K562 (cell line): ENCODE measurements around the gene ZDHHC14. TPM values are rescaled to one million over a fixed set of nuclear protein-coding genes. Genes with fewer than 3 reads are reported as not detected.

Experiments used
- ATAC-seq: fragments of 200-7000 bp; cut with Tn5 transposase; 3 replicates; pipeline ENCODE4 v1.9.1; 2020; ENCODE audit warnings: moderate library complexity
- BruUV-seq: library from RNA; stranded (reverse); fragments of 400-500 nt; replicated peaks from 2 replicates; lab custom pipeline; 2021; lab: Mats Ljungman, UMichigan
- CTCF ChIA-PET: fragments of 300-600 bp; formaldehyde crosslinking; extraction: SDS; loops from one replicate; lab custom pipeline; 2021; ENCODE audit warnings: low intra/inter-chr PET ratio; lab: Yijun Ruan, JAX
- POLR2A ChIA-PET: fragments of 300-600, 350-650 bp; sonication (Branson Sonifier 250); formaldehyde crosslinking; extraction: SDS; loops from one replicate; lab custom pipeline; 2021; ENCODE audit warnings: antibody characterized with exemption, inconsistent platforms; lab: Yijun Ruan, JAX
- DNase-seq, 4 experiments: peaks; one replicate each; pipeline versions ENCODE4 v3.0.0 to v3.0.0-alpha.2; 2011 to 2018; ENCODE audit warnings: low spot score in 3 of 4, mixed read lengths in 3 of 4; ENCODE audit errors: extremely low read depth in 1 of 4
- FAIRE-seq: peaks from 2 replicates; lab custom pipeline; 2011; peaks lifted over from hg19 to GRCh38; lab: Jason Lieb, UNC
- H2AFZ ChIP-seq: 2 replicates; pipeline ENCODE4 v1.6.0; 2011; ENCODE audit warnings: low read depth, low read length, control low read depth, inconsistent platforms
- H3K27ac ChIP-seq: fragments of 200-600 bp; 3 replicates; pipeline ENCODE4 v1.8.0; 2011; ENCODE audit warnings: low read depth, mild to moderate bottlenecking, control low read depth, inconsistent platforms, low read length, moderate library complexity, mixed read lengths; ENCODE audit errors: extremely low read depth
- H3K27me3 ChIP-seq, 2 experiments: fragments of 300-600 bp in 1 of 2; 2 replicates in 1 of 2; 3 replicates in 1 of 2; pipeline versions ENCODE4 v1.6.0 to v1.8.0; 2011; ENCODE audit warnings: inconsistent platforms in 2 of 2, low read length in 2 of 2, mild to moderate bottlenecking in 1 of 2, mixed read lengths in 1 of 2, moderate library complexity in 1 of 2; ENCODE audit not compliant: control insufficient read depth in 2 of 2, insufficient read depth in 2 of 2
- H3K36me3 ChIP-seq: fragments of 300-600 bp; 3 replicates; pipeline ENCODE4 v1.8.0; 2011; ENCODE audit warnings: mild to moderate bottlenecking, low read length, inconsistent platforms; ENCODE audit not compliant: control insufficient read depth, insufficient read depth
- H3K4me1 ChIP-seq, 2 experiments: fragments of 200-600 bp in 1 of 2; replicated peaks in 1 of 2; 2 replicates in 1 of 2; 3 replicates in 1 of 2; pipeline versions ENCODE4 v1.5.1 to v1.8.0; 2011; ENCODE audit warnings: inconsistent platforms in 2 of 2, low read length in 2 of 2, mild to moderate bottlenecking in 1 of 2, mixed read lengths in 1 of 2, moderate library complexity in 1 of 2; ENCODE audit not compliant: control insufficient read depth in 2 of 2, insufficient read depth in 2 of 2
- H3K4me2 ChIP-seq: 2 replicates; pipeline ENCODE4 v1.6.1; 2011; ENCODE audit warnings: low read length, control low read depth, inconsistent platforms, mixed read lengths; ENCODE audit not compliant: insufficient read depth
- H3K4me3 ChIP-seq: fragments of 200-600 bp; sonication (generic), shearing (Covaris generic); 2 replicates; pipeline ENCODE4 v1.5.1; 2016; ENCODE audit warnings: control low read depth, inconsistent platforms
- H3K79me2 ChIP-seq: fragments of 200-600 bp; 3 replicates; pipeline ENCODE4 v1.8.0; 2011; ENCODE audit warnings: low read length, inconsistent platforms; ENCODE audit not compliant: control insufficient read depth, insufficient read depth
- H3K9ac ChIP-seq, 2 experiments: 2 replicates each; pipeline versions ENCODE4 v1.6.0 to v1.6.1; 2011; ENCODE audit warnings: low read depth in 2 of 2, low read length in 2 of 2, control low read depth in 1 of 2, inconsistent platforms in 1 of 2, mild to moderate bottlenecking in 1 of 2, mixed read lengths in 1 of 2; ENCODE audit not compliant: insufficient read depth in 1 of 2
- H3K9me1 ChIP-seq: one replicate; pipeline ENCODE4 v1.6.0; 2011; ENCODE audit warnings: inconsistent platforms, mild to moderate bottlenecking, low read length, moderate library complexity; ENCODE audit not compliant: control insufficient read depth, insufficient read depth
- H3K9me3 ChIP-seq: replicated peaks from 2 replicates; pipeline ENCODE4 v1.5.1; 2011; ENCODE audit warnings: low read depth, low read length, inconsistent platforms; ENCODE audit not compliant: control insufficient read depth, insufficient read depth
- H4K20me1 ChIP-seq: replicated peaks from 2 replicates; pipeline ENCODE4 v1.6.1; 2011; ENCODE audit warnings: low read length, inconsistent platforms, mixed read lengths; ENCODE audit not compliant: control insufficient read depth, insufficient read depth
- BCL6 ChIP-seq: fragments of 250-450 bp; sonication (Bioruptor Pico); IDR thresholded peaks from 2 replicates; pipeline ENCODE4 v1.4.0; 2020
- EP400 ChIP-seq: fragments of 450-650 bp; IDR thresholded peaks from 2 replicates; pipeline ENCODE4 v1.6.1; 2017; ENCODE audit warnings: antibody characterized with exemption, mild to moderate bottlenecking, moderate library complexity
- ETV1 ChIP-seq: fragments of 450-650 bp; conservative IDR thresholded peaks from 2 replicates; pipeline ENCODE4 v1.6.1; 2016; ENCODE audit warnings: missing genetic modification characterization, control low read depth, low read depth, missing compliant biosample characterization
- GABPA ChIP-seq: fragments of 200-800 bp; sonication (Bioruptor generic); conservative IDR thresholded peaks from 2 replicates; pipeline ENCODE4 v1.6.1; 2016; ENCODE audit warnings: low read depth, missing genetic modification characterization, missing compliant biosample characterization
- HLTF ChIP-seq: fragments of 450-650 bp; IDR thresholded peaks from 2 replicates; pipeline ENCODE4 v1.6.1; 2016
- JUND ChIP-seq, 2 experiments: IDR thresholded peaks; 2 replicates in 1 of 2; 3 replicates in 1 of 2; pipeline ENCODE4 v1.6.1; 2011; ENCODE audit warnings: borderline replicate concordance in 2 of 2, low read depth in 2 of 2, low read length in 2 of 2, improper control_type of control experiment in 1 of 2, missing biosample characterization in 1 of 2, missing genetic modification characterization in 1 of 2, missing genetic modification reagents in 1 of 2
- MXI1 ChIP-seq: IDR thresholded peaks from 2 replicates; pipeline ENCODE4 v1.6.1; 2011; ENCODE audit warnings: low read depth, mild to moderate bottlenecking, improper control_type of control experiment, low read length
- PHTF2 ChIP-seq: fragments of 250-450 bp; sonication (Bioruptor Pico); IDR thresholded peaks from 2 replicates; pipeline ENCODE4 v1.5.0; 2021; ENCODE audit warnings: mild to moderate bottlenecking
- POLR3G ChIP-seq: IDR thresholded peaks from 2 replicates; pipeline ENCODE4 v1.6.1; 2011; ENCODE audit not compliant: insufficient read length, insufficient replicate concordance; ENCODE audit errors: extremely low read depth
- ZNF197 ChIP-seq: fragments of 200-800 bp; sonication (Bioruptor generic); IDR thresholded peaks from 2 replicates; pipeline ENCODE4 v1.6.1; 2016; ENCODE audit warnings: low read depth, missing genetic modification characterization, missing compliant biosample characterization
- ZNF347 ChIP-seq: fragments of 450-650 bp; formaldehyde crosslinking; IDR thresholded peaks from 2 replicates; pipeline ENCODE4 v1.4.0; 2020; ENCODE audit warnings: low read depth, mild to moderate bottlenecking, moderate library complexity
- ZNF445 ChIP-seq: fragments of 250-450 bp; sonication (Bioruptor Pico); IDR thresholded peaks from 2 replicates; pipeline ENCODE4 v1.4.0; 2020; ENCODE audit warnings: low read depth, mild to moderate bottlenecking, moderate library complexity
- ZSCAN32 ChIP-seq: fragments of 450-650 bp; formaldehyde crosslinking; IDR thresholded peaks from 2 replicates; pipeline ENCODE4 v1.4.0; 2020; ENCODE audit warnings: mild to moderate bottlenecking, moderate library complexity
- WGBS: fragments of 100-300 bp; shearing (Covaris generic); methylation state at CpG from one replicate; pipeline ENCODE4 v1.1.6; 2016; ENCODE audit warnings: low coverage, mixed read lengths; ENCODE audit not compliant: insufficient coverage; ENCODE audit errors: missing lambda C conversion rate; 5-methylcytosine and 5-hydroxymethylcytosine counted together
- in situ Hi-C: fragments of 300-500 bp; cut with MboI; formaldehyde crosslinking; loops from 4 replicates; pipeline ENCODE4 v1.15.0; 2018; ENCODE audit warnings: inconsistent platforms, mixed read lengths
- intact Hi-C: fragments of 100-400 bp; cut with micrococcal nuclease; formaldehyde crosslinking; loops from 2 replicates; pipeline ENCODE4 v1.14.2; 2022
- polyA plus RNA-seq, 8 experiments: library from polyadenylated mRNA; depleted of rRNA in 4 of 8; stranded (reverse) in 5 of 8; unstranded in 3 of 8; fragments of >200 nt; fragmentation: Nextera tagmentation in 2 of 8; fragmentation: Illumina TruSeq in 1 of 8; extraction: Ambion mirVana in 2 of 8; extraction: Trizol in 1 of 8; gene quantifications; 2 replicates each; pipeline versions ENCODE4 v1.2.1 to v1.2.3, GENCODE V29; 2011 to 2014; ENCODE audit warnings: inconsistent platforms in 1 of 8, missing spikeins in 1 of 8
- total RNA-seq, 7 experiments: library from RNA; depleted of rRNA in 6 of 7; stranded (reverse); fragments of >200 nt in 6 of 7; fragmentation: Illumina TruSeq in 2 of 7; extraction: Trizol in 2 of 7; gene quantifications; 2 replicates each; pipeline versions ENCODE4 v1.2.1 to v1.2.3, GENCODE V29; 2011 to 2021; ENCODE audit warnings: low replicate concordance in 1 of 7
- TF ChIP-seq, protein P1 (sequence below): IDR thresholded peaks from 2 replicates; pipeline ENCODE4 v1.6.1; 2012; ENCODE audit warnings: low read depth, low read length, improper control_type of control experiment, borderline replicate concordance
- TF ChIP-seq, protein P2 (sequence below), 2 experiments: fragments of 450-650 bp in 1 of 2; sonication (generic) in 1 of 2; formaldehyde crosslinking in 1 of 2; IDR thresholded peaks in 1 of 2; conservative IDR thresholded peaks in 1 of 2; 2 replicates each; pipeline versions ENCODE4 v1.6.1 to v1.8.1; 2016 to 2023; ENCODE audit warnings: mild to moderate bottlenecking in 2 of 2, moderate library complexity in 2 of 2, inconsistent platforms in 1 of 2, missing genetic modification reagents in 1 of 2

ZDHHC14 gene
- total and polyA plus RNA-seq, 9 of the 15 experiments (the other 6 are each of a cell fraction or from before 2014, with no cell fraction given): 0.92 to 23.1 (median 13.8) TPM

- Histone ChIP-seq H3K4me3 (no peak overlapping the region), H4K20me1 (no peaks in the 10 kb centered on the region), H3K9me1 (no peaks in the 10 kb centered on the region), H2AFZ (peak overlapping the region; percentile 48; the same call in 1 of the 2 replicates), H3K36me3 (no peaks in the 10 kb centered on the region), H3K27ac (no peak overlapping the region), H3K9me3 (no peaks in the 10 kb centered on the region), H3K9ac (no peak overlapping the region), H3K79me2 (no peaks in the 10 kb centered on the region), H3K4me1 (peaks cover 13 to 22% of the 10 kb centered on the region in 2 experiments), H3K4me2 (no peak overlapping the region), H3K27me3 (no peaks in the 10 kb centered on the region)
- FAIRE-seq (no peak), ATAC-seq (no peak), DNase-seq (no peak)
- ChIA-PET POLR2A (interaction anchor here (0.8 to 2.8 kb wide), 3 partner anchors 17 to 142 kb away, joined by 3 to 13 read pairs (median 4); no protein-coding TSS in a partner anchor), CTCF (no interaction called here)
- intact Hi-C loops (no loop called here), in situ Hi-C loops (no loop called here)
- BruUV-seq: no TSS peak
- WGBS: 73% methylated on average over 13 of the region's 13 CpGs
- no peak for TF ChIP-seq ETV1 (tag)
- TF ChIP-seq ZNF347: no peak
- no peak for TF ChIP-seq ZSCAN32 (CRISPR knock-in tag)
- no peak for TF ChIP-seq HLTF
- TF ChIP-seq EP400: no peak
- TF ChIP-seq, protein P1, sequence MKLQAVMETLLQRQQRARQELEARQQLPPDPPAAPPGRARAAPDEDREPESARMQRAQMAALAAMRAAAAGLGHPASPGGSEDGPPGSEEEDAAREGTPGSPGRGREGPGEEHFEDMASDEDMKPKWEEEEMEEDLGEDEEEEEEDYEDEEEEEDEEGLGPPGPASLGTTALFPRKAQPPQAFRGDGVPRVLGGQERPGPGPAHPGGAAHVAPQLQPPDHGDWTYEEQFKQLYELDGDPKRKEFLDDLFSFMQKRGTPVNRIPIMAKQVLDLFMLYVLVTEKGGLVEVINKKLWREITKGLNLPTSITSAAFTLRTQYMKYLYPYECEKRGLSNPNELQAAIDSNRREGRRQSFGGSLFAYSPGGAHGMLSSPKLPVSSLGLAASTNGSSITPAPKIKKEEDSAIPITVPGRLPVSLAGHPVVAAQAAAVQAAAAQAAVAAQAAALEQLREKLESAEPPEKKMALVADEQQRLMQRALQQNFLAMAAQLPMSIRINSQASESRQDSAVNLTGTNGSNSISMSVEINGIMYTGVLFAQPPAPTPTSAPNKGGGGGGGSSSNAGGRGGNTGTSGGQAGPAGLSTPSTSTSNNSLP: no peak
- no peak for TF ChIP-seq PHTF2 (CRISPR knock-in tag)
- TF ChIP-seq BCL6 (CRISPR knock-in tag): no peak
- peak; percentile 67 for TF ChIP-seq GABPA (tag)
- 0 out of 2 replicates have a peak, but pooled peaks have one; percentile 29 for TF ChIP-seq JUND (IDR thresholded peaks at IDR 0.05; ENCODE audit: borderline replicate concordance, low read depth, low read length)
- no peak; the same call in 2 of the 3 replicates for TF ChIP-seq JUND (tag; IDR thresholded peaks at IDR 0.05; ENCODE audit: borderline replicate concordance, low read depth, low read length)
- TF ChIP-seq, protein P2, sequence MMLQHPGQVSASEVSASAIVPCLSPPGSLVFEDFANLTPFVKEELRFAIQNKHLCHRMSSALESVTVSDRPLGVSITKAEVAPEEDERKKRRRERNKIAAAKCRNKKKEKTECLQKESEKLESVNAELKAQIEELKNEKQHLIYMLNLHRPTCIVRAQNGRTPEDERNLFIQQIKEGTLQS (IDR thresholded peaks at IDR 0.05): peak; percentile 70
- TF ChIP-seq, protein P2 (CRISPR knock-in tag; conservative IDR thresholded peaks at IDR 0.05): no peak
- 0 out of 2 replicates have a peak, but pooled peaks have one; percentile 61 for TF ChIP-seq ZNF197 (CRISPR knock-in tag)
- no peak for TF ChIP-seq ZNF445 (CRISPR knock-in tag)
- TF ChIP-seq POLR3G: no peak
- no peak for TF ChIP-seq MXI1
Observed at GRCh38 chr6:157535340-157536222, 154.6 kb downstream of the ZDHHC14 start.
